ENCODE data around the gene SLC29A2. TPM values are rescaled to one million over a fixed set of nuclear protein-coding genes. Genes with fewer than 3 reads are reported as not detected.
"Not testable (repeated sequence)": the region's sequence is repeated elsewhere in the genome, so short reads cannot be mapped to it uniquely, and the experiment has no call there.

Gene SLC29A2
- total RNA-seq, 1 donor = 1.2 TPM

GRCh38 chr11:66408488-66409214 is 37.1 kb upstream of the SLC29A2 start:
- peaks cover 7% of the 10 kb centered on the region for H3K27me3 ChIP-seq (ENCODE audit: insufficient read depth, low read length)
- no peak overlapping the region for H3K4me3 ChIP-seq (ENCODE audit: low read length)
- H3K9me3 ChIP-seq (ENCODE audit: low read depth, low read length) = no peaks in the 10 kb centered on the region
- H3K4me1 ChIP-seq (ENCODE audit: insufficient read depth, low read length) = peaks cover 7% of the 10 kb centered on the region

- peaks cover 7% of the 10 kb centered on the region for H3K27me3 ChIP-seq (ENCODE audit: insufficient read depth, low read length)
- no peaks in the 10 kb centered on the region for H3K9me3 ChIP-seq (ENCODE audit: low read depth, low read length)
- H3K4me1 ChIP-seq (ENCODE audit: insufficient read depth, low read length) = peaks cover 7% of the 10 kb centered on the region
- no peak overlapping the region for H3K4me3 ChIP-seq (ENCODE audit: low read length)
Measured at GRCh38 chr11:66407651-66408050, 36.1 kb upstream of the SLC29A2 start.

GRCh38 chr11:66393954-66394353 is 22.4 kb upstream of the SLC29A2 start:
- Histone ChIP-seq H3K27me3 (ENCODE audit: insufficient read depth, low read length) (no peaks in the 10 kb centered on the region), H3K4me3 (ENCODE audit: low read length) (no peak overlapping the region), H3K4me1 (ENCODE audit: insufficient read depth, low read length) (no peaks in the 10 kb centered on the region), H3K9me3 (ENCODE audit: low read depth, low read length) (no peaks in the 10 kb centered on the region)

GRCh38 chr11:66391322-66391721 is 19.8 kb upstream of the SLC29A2 start:
- H3K9me3 ChIP-seq (ENCODE audit: low read depth, low read length) = no peaks in the 10 kb centered on the region
- H3K4me1 ChIP-seq (ENCODE audit: insufficient read depth, low read length) = peaks cover 2% of the 10 kb centered on the region
- H3K27me3 ChIP-seq (ENCODE audit: insufficient read depth, low read length) = no peaks in the 10 kb centered on the region
- H3K4me3 ChIP-seq (ENCODE audit: low read length) = no peak overlapping the region

- H3K9me3 ChIP-seq (ENCODE audit: low read depth, low read length) = no peaks in the 10 kb centered on the region
- H3K27me3 ChIP-seq (ENCODE audit: insufficient read depth, low read length) = no peaks in the 10 kb centered on the region
- peaks cover 7% of the 10 kb centered on the region for H3K4me1 ChIP-seq (ENCODE audit: insufficient read depth, low read length)
- H3K4me3 ChIP-seq (ENCODE audit: low read length) = no peak overlapping the region
Measured at GRCh38 chr11:66388780-66389386, 17.3 kb upstream of the SLC29A2 start.

GRCh38 chr11:66386171-66387069 is 14.9 kb upstream of the SLC29A2 start:
- H3K9me3 ChIP-seq (ENCODE audit: low read depth, low read length) = no peaks in the 10 kb centered on the region
- no peak overlapping the region for H3K4me3 ChIP-seq (ENCODE audit: low read length)
- no peaks in the 10 kb centered on the region for H3K27me3 ChIP-seq (ENCODE audit: insufficient read depth, low read length)
- peaks cover 7% of the 10 kb centered on the region for H3K4me1 ChIP-seq (ENCODE audit: insufficient read depth, low read length)

- not testable (repeated sequence) for H3K4me1 ChIP-seq (ENCODE audit: insufficient read depth, low read length); H3K9me3 ChIP-seq (ENCODE audit: low read depth, low read length); H3K27me3 ChIP-seq (ENCODE audit: insufficient read depth, low read length); H3K4me3 ChIP-seq (ENCODE audit: low read length)
Measured at GRCh38 chr11:66384316-66384715, 12.8 kb upstream of the SLC29A2 start.

GRCh38 chr11:66380264-66380663 is 8.7 kb upstream of the SLC29A2 start:
- not testable (repeated sequence) for H3K4me3 ChIP-seq (ENCODE audit: low read length); H3K27me3 ChIP-seq (ENCODE audit: insufficient read depth, low read length); H3K9me3 ChIP-seq (ENCODE audit: low read depth, low read length); H3K4me1 ChIP-seq (ENCODE audit: insufficient read depth, low read length)

- H3K4me1 ChIP-seq (ENCODE audit: insufficient read depth, low read length) = peaks cover 16% of the 10 kb centered on the region
- H3K9me3 ChIP-seq (ENCODE audit: low read depth, low read length); H3K4me3 ChIP-seq (ENCODE audit: low read length): not testable (repeated sequence)
- peaks cover 14% of the 10 kb centered on the region for H3K27me3 ChIP-seq (ENCODE audit: insufficient read depth, low read length)
Measured at GRCh38 chr11:66373690-66374287, 2.2 kb upstream of the SLC29A2 start.

GRCh38 chr11:66373265-66373664 is 1.7 kb upstream of the SLC29A2 start:
- no peaks in the 10 kb centered on the region for H3K9me3 ChIP-seq (ENCODE audit: low read depth, low read length)

GRCh38 chr11:66369073-66369894 is 2.3 kb downstream of the SLC29A2 start:
- Histone ChIP-seq H3K4me3 (ENCODE audit: low read length) (no peak overlapping the region), H3K9me3 (ENCODE audit: low read depth, low read length) (no peaks in the 10 kb centered on the region), H3K4me1 (ENCODE audit: insufficient read depth, low read length) (peaks cover 16% of the 10 kb centered on the region), H3K27me3 (ENCODE audit: insufficient read depth, low read length) (peaks cover 14% of the 10 kb centered on the region)

More at GRCh38 chr11:66373265-66373664, 1.7 kb upstream of the SLC29A2 start:
- Histone ChIP-seq H3K27me3 (ENCODE audit: insufficient read depth, low read length) (peaks cover 14% of the 10 kb centered on the region), H3K4me1 (ENCODE audit: insufficient read depth, low read length) (peaks cover 16% of the 10 kb centered on the region), H3K4me3 (ENCODE audit: low read length) (no peak overlapping the region)

GRCh38 chr11:66368484-66368883 is 3.1 kb downstream of the SLC29A2 start:
- Histone ChIP-seq H3K4me1 (ENCODE audit: insufficient read depth, low read length) (peaks cover 16% of the 10 kb centered on the region), H3K9me3 (ENCODE audit: low read depth, low read length) (no peaks in the 10 kb centered on the region), H3K4me3 (ENCODE audit: low read length) (no peak overlapping the region), H3K27me3 (ENCODE audit: insufficient read depth, low read length) (peaks cover 11% of the 10 kb centered on the region)

- peaks cover 4% of the 10 kb centered on the region for H3K27me3 ChIP-seq (ENCODE audit: insufficient read depth, low read length)
- peaks cover 14% of the 10 kb centered on the region for H3K4me1 ChIP-seq (ENCODE audit: insufficient read depth, low read length)
- H3K9me3 ChIP-seq (ENCODE audit: low read depth, low read length) = no peaks in the 10 kb centered on the region
- H3K4me3 ChIP-seq (ENCODE audit: low read length) = no peak overlapping the region
Measured at GRCh38 chr11:66367561-66368312, 3.8 kb downstream of the SLC29A2 start.
